IMR-90 (cell line): Measurements from ENCODE around the gene DYSF. TPM values are rescaled to one million over a fixed set of nuclear protein-coding genes. Genes with fewer than 3 reads are reported as not detected.

Experiments used
- ATAC-seq: fragments of 200-7000 bp; cut with Tn5 transposase; 2 replicates; pipeline ENCODE4 v1.9.1; 2020; ENCODE audit warnings: low read depth, mild to moderate bottlenecking, moderate library complexity
- BruUV-seq: library from RNA; stranded (reverse); fragments of 400-500 nt; replicated peaks from 2 replicates; lab custom pipeline; 2021; lab: Mats Ljungman, UMichigan
- CTCF ChIA-PET: fragments of 300-600 bp; formaldehyde crosslinking; extraction: SDS; loops from one replicate; lab custom pipeline; 2021; ENCODE audit warnings: antibody characterized with exemption; lab: Yijun Ruan, JAX
- POLR2A ChIA-PET: fragments of 300-600 bp; sonication (Branson Sonifier 250); formaldehyde crosslinking; loops from one replicate; lab custom pipeline; 2022; ENCODE audit warnings: antibody characterized with exemption; ENCODE audit not compliant: unreplicated experiment; lab: Charles Lee
- DNase-seq: peaks from one replicate; pipeline ENCODE4 v3.0.0; 2013
- H2AFZ ChIP-seq: replicated peaks from 2 replicates; pipeline ENCODE3; 2013; ENCODE audit warnings: low read length, mild to moderate bottlenecking; ENCODE audit not compliant: poor library complexity
- H2AK5ac ChIP-seq: 2 replicates; pipeline ENCODE4 v1.6.1; 2013; ENCODE audit warnings: low read depth, low read length, inconsistent platforms
- H2AK9ac ChIP-seq: replicated peaks from 2 replicates; pipeline ENCODE3; 2013; ENCODE audit warnings: mild to moderate bottlenecking, low read depth, low read length, moderate library complexity; ENCODE audit not compliant: poor library complexity
- H2BK120ac ChIP-seq: 2 replicates; pipeline ENCODE4 v1.6.1; 2013; ENCODE audit warnings: low read depth, low read length, inconsistent platforms
- H2BK15ac ChIP-seq: 3 replicates; pipeline ENCODE4 v1.6.1; 2013; ENCODE audit warnings: low read depth, low read length, inconsistent platforms
- H2BK20ac ChIP-seq: 2 replicates; pipeline ENCODE4 v1.6.1; 2013; ENCODE audit warnings: low read depth, mild to moderate bottlenecking, inconsistent platforms, low read length, moderate library complexity
- H2BK5ac ChIP-seq: 2 replicates; pipeline ENCODE4 v1.6.1; 2013; ENCODE audit warnings: mild to moderate bottlenecking, low read depth, low read length, inconsistent platforms; ENCODE audit not compliant: poor library complexity, severe bottlenecking
- H3K14ac ChIP-seq: replicated peaks from 2 replicates; pipeline ENCODE4 v1.6.1; 2013; ENCODE audit warnings: low read depth, low read length, inconsistent platforms
- H3K18ac ChIP-seq: 2 replicates; pipeline ENCODE4 v1.6.1; 2013; ENCODE audit warnings: low read depth, low read length, control low read depth
- H3K23ac ChIP-seq: 2 replicates; pipeline ENCODE4 v1.6.1; 2013; ENCODE audit warnings: low read depth, low read length, inconsistent platforms
- H3K27ac ChIP-seq: 2 replicates; pipeline ENCODE4 v1.5.1; 2013; ENCODE audit warnings: mild to moderate bottlenecking, control low read depth, low read length; ENCODE audit not compliant: insufficient read depth
- H3K27me3 ChIP-seq: 2 replicates; pipeline ENCODE4 v1.6.1; 2013; ENCODE audit warnings: low read length; ENCODE audit not compliant: control insufficient read depth, insufficient read depth
- H3K36me3 ChIP-seq: 2 replicates; pipeline ENCODE4 v1.6.1; 2013; ENCODE audit warnings: low read length, mixed read lengths; ENCODE audit not compliant: control insufficient read depth, insufficient read depth
- H3K4ac ChIP-seq: 2 replicates; pipeline ENCODE4 v1.6.1; 2013; ENCODE audit warnings: low read depth, low read length, inconsistent platforms
- H3K4me1 ChIP-seq: 2 replicates; pipeline ENCODE4 v1.6.1; 2013; ENCODE audit warnings: low read length, mixed read lengths; ENCODE audit not compliant: control insufficient read depth, insufficient read depth
- H3K4me2 ChIP-seq: 2 replicates; pipeline ENCODE4 v1.6.1; 2013; ENCODE audit warnings: low read depth, mild to moderate bottlenecking, control low read depth, low read length, moderate library complexity
- H3K4me3 ChIP-seq: 2 replicates; pipeline ENCODE4 v1.5.1; 2013; ENCODE audit warnings: low read depth, mild to moderate bottlenecking, control low read depth, low read length, moderate library complexity; ENCODE audit not compliant: insufficient read depth
- H3K56ac ChIP-seq: 2 replicates; pipeline ENCODE4 v1.6.1; 2013; ENCODE audit warnings: low read length, inconsistent platforms; ENCODE audit not compliant: insufficient read depth; ENCODE audit errors: extremely low read depth
- H3K79me1 ChIP-seq, 2 experiments: 2 replicates each; pipeline ENCODE4 v1.6.1; 2013; ENCODE audit warnings: low read length in 2 of 2, inconsistent platforms in 1 of 2, low read depth in 1 of 2
- H3K9ac ChIP-seq: 2 replicates; pipeline ENCODE4 v1.6.1; 2013; ENCODE audit warnings: low read depth, low read length, control low read depth
- H3K9me1 ChIP-seq: 2 replicates; pipeline ENCODE4 v1.6.1; 2013; ENCODE audit warnings: low read length, inconsistent platforms; ENCODE audit not compliant: insufficient read depth
- H3K9me3 ChIP-seq: 2 replicates; pipeline ENCODE4 v1.6.1; 2013; ENCODE audit warnings: low read length; ENCODE audit not compliant: control insufficient read depth, insufficient read depth
- H4K20me1 ChIP-seq: 2 replicates; pipeline ENCODE4 v1.6.1; 2013; ENCODE audit warnings: low read length, inconsistent platforms; ENCODE audit not compliant: insufficient read depth
- H4K5ac ChIP-seq: 2 replicates; pipeline ENCODE4 v1.6.1; 2013; ENCODE audit warnings: mild to moderate bottlenecking, low read depth, low read length, control low read depth
- H4K8ac ChIP-seq, 2 experiments: 2 replicates each; pipeline ENCODE4 v1.6.1; 2013; ENCODE audit warnings: low read depth in 2 of 2, low read length in 2 of 2, control low read depth in 1 of 2, inconsistent platforms in 1 of 2
- H4K91ac ChIP-seq: 2 replicates; pipeline ENCODE4 v1.6.1; 2013; ENCODE audit warnings: low read depth, low read length, inconsistent platforms; ENCODE audit not compliant: insufficient read depth
- MAFK ChIP-seq: IDR thresholded peaks from 2 replicates; pipeline ENCODE4 v1.6.1; 2012; ENCODE audit warnings: low read depth, low read length, improper control_type of control experiment
- RAD21 ChIP-seq: IDR thresholded peaks from 2 replicates; pipeline ENCODE4 v1.6.1; 2012; ENCODE audit warnings: low read length, improper control_type of control experiment
- WGBS, 2 experiments: methylation state at CpG; one replicate each; pipeline versions ENCODE4 v1.1.5 to v1.1.7; 2013; ENCODE audit warnings: missing lambda C conversion rate in 2 of 2; ENCODE audit not compliant: insufficient read length in 1 of 2; ENCODE audit errors: extremely low coverage in 2 of 2; 5-methylcytosine and 5-hydroxymethylcytosine counted together
- dilution Hi-C: fragments of 300-500 bp; cut with HindIII; formaldehyde crosslinking; loops from one replicate; pipeline ENCODE4 v1.14.3; 2018; ENCODE audit warnings: low sequenced_read_pairs; ENCODE audit not compliant: unreplicated experiment
- in situ Hi-C: fragments of 300-500 bp; cut with MboI; formaldehyde crosslinking; loops from 3 replicates; pipeline ENCODE4 v1.14.3; 2019; ENCODE audit warnings: low sequenced_read_pairs, inconsistent platforms, mixed read lengths
- intact Hi-C: fragments of 100-400 bp; cut with micrococcal nuclease; formaldehyde crosslinking; loops from 2 replicates; pipeline ENCODE4 v1.10.0; 2022
- polyA plus RNA-seq, 3 experiments: library from polyadenylated mRNA; depleted of rRNA; stranded (reverse); fragments of >200 nt; gene quantifications; 2 replicates each; pipeline ENCODE4 v1.2.3, GENCODE V29; 2012; ENCODE audit warnings: low replicate concordance in 1 of 3
- total RNA-seq: library from RNA; depleted of rRNA; stranded (reverse); fragments of >200 nt; gene quantifications from 2 replicates; pipeline ENCODE4 v1.2.3, GENCODE V29; 2012

DYSF gene
- total and polyA plus RNA-seq, 2 of the 4 experiments (the other 2 are of a cell fraction), result 0.09 to 0.18 TPM

DNA sequence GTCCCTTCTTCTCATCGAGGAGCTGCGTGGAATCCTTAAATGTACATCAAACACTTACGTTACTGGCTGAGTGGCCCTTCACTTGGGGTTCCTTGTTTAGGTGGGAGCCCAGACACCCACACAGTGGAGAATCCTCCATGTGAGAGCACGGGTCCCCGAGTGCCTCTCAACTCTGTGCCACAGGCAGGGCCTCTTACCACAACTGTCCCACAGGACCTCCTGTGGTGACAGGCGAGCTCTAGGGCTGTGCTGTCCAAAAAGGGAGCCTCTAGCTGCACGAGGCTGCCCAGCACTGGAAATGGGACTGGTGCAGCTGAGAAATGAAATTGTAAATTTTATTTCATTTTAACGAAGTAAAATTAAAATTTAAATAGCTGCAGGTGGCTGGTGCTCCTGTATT, 145.7 kb downstream of the DYSF start:
- H3K18ac ChIP-seq, result no peak overlapping the region
- ChIA-PET CTCF (no interaction called here), POLR2A (no interaction called here)
- TF ChIP-seq RAD21 (no peak), MAFK (no peak)
- no peaks in the 10 kb centered on the region for H3K79me1 ChIP-seq
- no peak overlapping the region for H3K56ac ChIP-seq
- no peak overlapping the region for H4K8ac ChIP-seq
- no peak overlapping the region for H3K23ac ChIP-seq
- intact Hi-C loops, result no loop called here
- no peaks in the 10 kb centered on the region for H3K9me1 ChIP-seq
- no peaks in the 10 kb centered on the region for H4K20me1 ChIP-seq
- no peaks in the 10 kb centered on the region for H3K36me3 ChIP-seq
- no peak overlapping the region for H2AK9ac ChIP-seq
- DNase-seq, result no peak
- no peak overlapping the region for H2AFZ ChIP-seq
- no TSS peak for BruUV-seq
- no peaks in the 10 kb centered on the region for H3K4me1 ChIP-seq
- no peak overlapping the region for H3K4me3 ChIP-seq
- no peak overlapping the region for H2BK20ac ChIP-seq
- in situ Hi-C loops, result no loop called here
- no peak overlapping the region for H3K4ac ChIP-seq
- peaks cover 37% of the 10 kb centered on the region for H3K27me3 ChIP-seq
- no peak overlapping the region for H2BK5ac ChIP-seq
- H3K27ac ChIP-seq, result no peak overlapping the region
- dilution Hi-C loops, result no loop called here
- no peak overlapping the region for H4K91ac ChIP-seq
- no peak overlapping the region for H3K4me2 ChIP-seq
- 18% methylated on average over 2 of the region's 8 CpGs; no CpG with 5 or more reads in 1 of the 2 experiments for WGBS, 2 experiments
- H3K9ac ChIP-seq, result no peak overlapping the region
- ATAC-seq, result no peak
- H3K9me3 ChIP-seq, result no peaks in the 10 kb centered on the region
- H2BK15ac ChIP-seq, result no peak overlapping the region
- no peak overlapping the region for H4K5ac ChIP-seq
- no peak overlapping the region for H3K14ac ChIP-seq
- no peak overlapping the region for H2AK5ac ChIP-seq
- H2BK120ac ChIP-seq, result no peak overlapping the region
